ENCODE results near the gene DTHD1. TPM values are rescaled to one million over a fixed set of nuclear protein-coding genes. Genes with fewer than 3 reads are reported as not detected.

The DTHD1 gene
- total RNA-seq, 3 donors from 2014 or later (not counting 1 experiment from before 2014, with no cell fraction given) = 67.0 to 95.4 (median 81.5) TPM

GRCh38 chr4:36333303-36333877, 52.0 kb downstream of the DTHD1 start:
- no peaks in the 10 kb centered on the region for H3K9me3 Mint-ChIP-seq
- H3K27ac Mint-ChIP-seq = no peak overlapping the region
- no peak for DNase-seq
- Histone ChIP-seq H3K36me3 (ENCODE audit: control insufficient read depth, insufficient read depth, low read length) (no peaks in the 10 kb centered on the region), H3K9me3 (ENCODE audit: control insufficient read depth, insufficient read depth, low read length) (no peaks in the 10 kb centered on the region), H3K4me3 (ENCODE audit: low read length) (no peak overlapping the region), H3K27ac (ENCODE audit: low read length) (no peak overlapping the region), H3K4me1 (ENCODE audit: control insufficient read depth, insufficient read depth, low read length) (peaks cover 11% of the 10 kb centered on the region), H3K27me3 (ENCODE audit: control insufficient read depth, insufficient read depth, low read length) (no peaks in the 10 kb centered on the region)
- H3K4me1 Mint-ChIP-seq = peaks cover 36 to 51% of the 10 kb centered on the region in 2 donors
- ATAC-seq = peak in 1 of 3 donors; percentile 25
- no peak overlapping the region for H3K4me3 Mint-ChIP-seq
- no peak for TF ChIP-seq CTCF (IDR thresholded peaks at IDR 0.05)
- no peaks in the 10 kb centered on the region for H3K27me3 Mint-ChIP-seq (ENCODE audit: low read depth in 2 of 2)
- H3K36me3 Mint-ChIP-seq = no peaks in the 10 kb centered on the region
- intact Hi-C loops (cut with micrococcal nuclease) = no loop called here
- WGBS (ENCODE audit: insufficient coverage) = 52% methylated on average over 6 of the region's 6 CpGs

GRCh38 chr4:36337665-36338185, 56.3 kb downstream of the DTHD1 start:
- WGBS (ENCODE audit: insufficient coverage) = no CpG with 5 or more reads among the region's 1 CpG
- no peak for DNase-seq
- H3K27ac Mint-ChIP-seq = no peak overlapping the region
- H3K36me3 Mint-ChIP-seq = no peaks in the 10 kb centered on the region
- intact Hi-C loops (cut with micrococcal nuclease) = no loop called here
- H3K4me1 Mint-ChIP-seq = peaks cover 31 to 35% of the 10 kb centered on the region in 2 donors
- Histone ChIP-seq H3K27me3 (ENCODE audit: control insufficient read depth, insufficient read depth, low read length) (no peaks in the 10 kb centered on the region), H3K27ac (ENCODE audit: low read length) (no peak overlapping the region), H3K4me1 (ENCODE audit: control insufficient read depth, insufficient read depth, low read length) (peaks cover 8% of the 10 kb centered on the region), H3K4me3 (ENCODE audit: low read length) (no peak overlapping the region), H3K9me3 (ENCODE audit: control insufficient read depth, insufficient read depth, low read length) (no peaks in the 10 kb centered on the region), H3K36me3 (ENCODE audit: control insufficient read depth, insufficient read depth, low read length) (no peaks in the 10 kb centered on the region)
- ATAC-seq = peak in 2 of 3 donors; percentile 39 to 47
- no peak overlapping the region for H3K4me3 Mint-ChIP-seq
- H3K27me3 Mint-ChIP-seq (ENCODE audit: low read depth in 2 of 2) = no peaks in the 10 kb centered on the region
- no peak for TF ChIP-seq CTCF (IDR thresholded peaks at IDR 0.05)
- no peaks in the 10 kb centered on the region for H3K9me3 Mint-ChIP-seq

- H3K36me3 Mint-ChIP-seq = no peaks in the 10 kb centered on the region
- TF ChIP-seq CTCF (IDR thresholded peaks at IDR 0.05) = no peak
- no peaks in the 10 kb centered on the region for H3K4me1 ChIP-seq (ENCODE audit: control insufficient read depth, insufficient read depth, low read length)
- H3K36me3 ChIP-seq (ENCODE audit: control insufficient read depth, insufficient read depth, low read length) = peaks cover 2% of the 10 kb centered on the region
- intact Hi-C loops (cut with micrococcal nuclease) = no loop called here
- no peak overlapping the region for H3K27ac ChIP-seq (ENCODE audit: low read length)
- H3K4me3 ChIP-seq (ENCODE audit: low read length) = no peak overlapping the region
- no peaks in the 10 kb centered on the region for H3K27me3 ChIP-seq (ENCODE audit: control insufficient read depth, insufficient read depth, low read length)
- no peak overlapping the region for H3K27ac Mint-ChIP-seq
- H3K4me1 Mint-ChIP-seq = peaks cover 21 to 28% of the 10 kb centered on the region in 2 donors
- no peaks in the 10 kb centered on the region for H3K9me3 Mint-ChIP-seq
- 94% methylated on average over 2 of the region's 3 CpGs for WGBS (ENCODE audit: insufficient coverage)
- H3K4me3 Mint-ChIP-seq = no peak overlapping the region
- DNase-seq (no peak), ATAC-seq (no peak)
- no peaks in the 10 kb centered on the region for H3K27me3 Mint-ChIP-seq (ENCODE audit: low read depth in 2 of 2)
- no peaks in the 10 kb centered on the region for H3K9me3 ChIP-seq (ENCODE audit: control insufficient read depth, insufficient read depth, low read length)
Measured at GRCh38 chr4:36338973-36339372, 57.6 kb downstream of the DTHD1 start.

- intact Hi-C loops (cut with micrococcal nuclease) = no loop called here
- H3K9me3 ChIP-seq (ENCODE audit: control insufficient read depth, insufficient read depth, low read length) = no peaks in the 10 kb centered on the region
- ATAC-seq (no peak), DNase-seq (no peak)
- H3K36me3 Mint-ChIP-seq = no peaks in the 10 kb centered on the region
- no peaks in the 10 kb centered on the region for H3K4me1 ChIP-seq (ENCODE audit: control insufficient read depth, insufficient read depth, low read length)
- no peaks in the 10 kb centered on the region for H3K27me3 ChIP-seq (ENCODE audit: control insufficient read depth, insufficient read depth, low read length)
- H3K27me3 Mint-ChIP-seq (ENCODE audit: low read depth in 2 of 2) = no peaks in the 10 kb centered on the region
- no peak overlapping the region for H3K27ac ChIP-seq (ENCODE audit: low read length)
- TF ChIP-seq CTCF (IDR thresholded peaks at IDR 0.05) = no peak
- 97% methylated on average over 6 of the region's 6 CpGs for WGBS (ENCODE audit: insufficient coverage)
- no peak overlapping the region for H3K4me3 ChIP-seq (ENCODE audit: low read length)
- peaks cover 2% of the 10 kb centered on the region for H3K36me3 ChIP-seq (ENCODE audit: control insufficient read depth, insufficient read depth, low read length)
- H3K9me3 Mint-ChIP-seq = no peaks in the 10 kb centered on the region
- H3K27ac Mint-ChIP-seq = no peak overlapping the region
- H3K4me3 Mint-ChIP-seq = no peak overlapping the region
- peaks cover 13 to 15% of the 10 kb centered on the region in 2 donors for H3K4me1 Mint-ChIP-seq
Measured at GRCh38 chr4:36341936-36342335, 60.5 kb downstream of the DTHD1 start.
